Astrocyte of the spinal cord (primary cell): ENCODE data around the gene CCL11.

Experiments used
- DNase-seq: peaks from one replicate; pipeline ENCODE4 v3.0.0; 2011; ENCODE audit warnings: low read depth, low spot score
- H3K4me3 ChIP-seq: 2 replicates; pipeline ENCODE4 v1.5.1; 2011; ENCODE audit warnings: low read depth, mild to moderate bottlenecking, low read length, moderate library complexity
- CTCF ChIP-seq: IDR thresholded peaks from 2 replicates; pipeline ENCODE4 v1.5.1; 2012; ENCODE audit warnings: low read depth, mild to moderate bottlenecking, low read length, inconsistent platforms
- in situ Hi-C: cut with HindIII; loops from 2 replicates; pipeline ENCODE4 v1.10.0; 2017; ENCODE audit warnings: low sequenced_read_pairs

Gene CCL11

GRCh38 chr17:34308371-34308770, 22.8 kb downstream of the CCL11 start:
- in situ Hi-C loops: no loop called here
- H3K4me3 ChIP-seq: no peak overlapping the region
- DNase-seq: no peak
- no peak for TF ChIP-seq CTCF

DNA sequence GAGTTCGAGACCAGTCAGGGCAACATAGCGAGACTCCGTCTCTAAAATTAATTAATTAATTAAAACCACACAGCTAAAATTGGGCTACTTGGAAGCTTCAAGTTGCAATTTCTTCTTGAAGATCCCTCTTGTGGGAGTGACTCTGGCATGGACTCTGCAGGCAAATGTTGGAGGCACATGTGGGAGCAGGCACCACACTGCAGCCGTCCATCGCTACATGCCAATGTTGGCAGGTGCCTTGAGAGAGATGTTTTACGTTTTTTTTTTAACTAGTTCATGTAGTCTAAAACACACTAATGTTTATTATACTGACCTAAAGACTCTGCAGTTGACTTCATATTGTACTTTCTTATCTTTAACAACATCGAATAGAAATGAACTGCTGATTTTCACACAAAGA, 25.7 kb downstream of the CCL11 start:
- no peak for TF ChIP-seq CTCF
- DNase-seq: no peak
- no peak overlapping the region for H3K4me3 ChIP-seq
- in situ Hi-C loops: no loop called here

- in situ Hi-C loops: no loop called here
- TF ChIP-seq CTCF: no peak
- H3K4me3 ChIP-seq: no peak overlapping the region
- no peak for DNase-seq
These were observed 26.5 kb downstream of the CCL11 start for GRCh38 chr17:34312080-34312479.

- no peak for DNase-seq
- TF ChIP-seq CTCF: no peak
- in situ Hi-C loops: no loop called here
- no peak overlapping the region for H3K4me3 ChIP-seq
These were observed 27.6 kb downstream of the CCL11 start for GRCh38 chr17:34313164-34313563.

- DNase-seq: no peak
- in situ Hi-C loops: no loop called here
- H3K4me3 ChIP-seq: no peak overlapping the region
- TF ChIP-seq CTCF: no peak
These were observed 28.7 kb downstream of the CCL11 start for GRCh38 chr17:34314279-34314678.

- H3K4me3 ChIP-seq: no peak overlapping the region
- no peak for TF ChIP-seq CTCF
- in situ Hi-C loops: no loop called here
- DNase-seq: no peak
These were observed 32.9 kb downstream of the CCL11 start for GRCh38 chr17:34318474-34318873.

- no peak for TF ChIP-seq CTCF
- DNase-seq: no peak
- no peak within 1 kb of the TSS for H3K4me3 ChIP-seq
- in situ Hi-C loops: no loop called here
These were observed 33.5 kb downstream of the CCL11 start, which contains the start of gene CCL8 for GRCh38 chr17:34319039-34319483. Gene CCL8, plus strand, starts transcription at chr17:34319435. Its CDS starts 67 bp downstream, at chr17:34319502.
